Measurements from ENCODE around the gene CLOCK.

DNA sequence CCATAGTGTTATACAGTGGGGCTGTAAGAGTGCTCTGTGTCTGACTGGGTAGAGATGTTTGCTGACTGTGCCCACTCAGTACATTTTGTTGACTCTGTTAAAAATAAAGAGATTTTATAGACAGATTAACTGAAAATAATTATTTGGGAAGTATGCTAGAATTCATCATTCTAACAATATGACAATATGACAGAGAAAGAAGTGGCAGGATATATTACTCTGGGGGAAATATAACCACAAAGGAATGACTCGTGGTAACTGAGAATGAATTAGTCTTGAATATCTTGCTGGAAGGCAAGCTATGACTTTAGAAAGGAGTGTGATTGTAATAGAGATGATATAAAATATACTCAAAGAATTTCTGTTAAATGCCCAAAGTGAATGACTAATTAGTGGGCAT is 104.2 kb downstream of the CLOCK start:
- TF ChIP-seq, protein P1, sequence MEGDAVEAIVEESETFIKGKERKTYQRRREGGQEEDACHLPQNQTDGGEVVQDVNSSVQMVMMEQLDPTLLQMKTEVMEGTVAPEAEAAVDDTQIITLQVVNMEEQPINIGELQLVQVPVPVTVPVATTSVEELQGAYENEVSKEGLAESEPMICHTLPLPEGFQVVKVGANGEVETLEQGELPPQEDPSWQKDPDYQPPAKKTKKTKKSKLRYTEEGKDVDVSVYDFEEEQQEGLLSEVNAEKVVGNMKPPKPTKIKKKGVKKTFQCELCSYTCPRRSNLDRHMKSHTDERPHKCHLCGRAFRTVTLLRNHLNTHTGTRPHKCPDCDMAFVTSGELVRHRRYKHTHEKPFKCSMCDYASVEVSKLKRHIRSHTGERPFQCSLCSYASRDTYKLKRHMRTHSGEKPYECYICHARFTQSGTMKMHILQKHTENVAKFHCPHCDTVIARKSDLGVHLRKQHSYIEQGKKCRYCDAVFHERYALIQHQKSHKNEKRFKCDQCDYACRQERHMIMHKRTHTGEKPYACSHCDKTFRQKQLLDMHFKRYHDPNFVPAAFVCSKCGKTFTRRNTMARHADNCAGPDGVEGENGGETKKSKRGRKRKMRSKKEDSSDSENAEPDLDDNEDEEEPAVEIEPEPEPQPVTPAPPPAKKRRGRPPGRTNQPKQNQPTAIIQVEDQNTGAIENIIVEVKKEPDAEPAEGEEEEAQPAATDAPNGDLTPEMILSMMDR (IDR thresholded peaks at IDR 0.05; ENCODE audit: control extremely low read depth in 1 of 3, insufficient read depth in 1 of 3, low read depth in 1 of 3, low read length in 3 of 3) = no peak
- no peak for TF ChIP-seq POLR2AphosphoS5 (IDR thresholded peaks at IDR 0.05; ENCODE audit: low read depth, low read length)
- TF ChIP-seq, protein P2, sequence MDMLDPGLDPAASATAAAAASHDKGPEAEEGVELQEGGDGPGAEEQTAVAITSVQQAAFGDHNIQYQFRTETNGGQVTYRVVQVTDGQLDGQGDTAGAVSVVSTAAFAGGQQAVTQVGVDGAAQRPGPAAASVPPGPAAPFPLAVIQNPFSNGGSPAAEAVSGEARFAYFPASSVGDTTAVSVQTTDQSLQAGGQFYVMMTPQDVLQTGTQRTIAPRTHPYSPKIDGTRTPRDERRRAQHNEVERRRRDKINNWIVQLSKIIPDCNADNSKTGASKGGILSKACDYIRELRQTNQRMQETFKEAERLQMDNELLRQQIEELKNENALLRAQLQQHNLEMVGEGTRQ (IDR thresholded peaks at IDR 0.05; ENCODE audit: low read length) = no peak
- no peak for TF ChIP-seq POLR2A (IDR thresholded peaks at IDR 0.05; ENCODE audit: control extremely low read depth in 1 of 2, low read depth in 2 of 2, low read length in 2 of 2)
- no peak for TF ChIP-seq GTF2F1 (IDR thresholded peaks at IDR 0.05; ENCODE audit: borderline replicate concordance, low read depth, low read length)

All from H1 (cell line).